Stimulated activated CD8-positive, alpha-beta memory T cell treated with anti-CD3 and anti-CD28 coated beads, Interleukin-12 subunit alpha, Interleukin-12 subunit beta, amount 100 ng/mL, for 1 hour (primary cell): ENCODE measurements around the gene MYO16.
"Not testable (repeated sequence)": the region's sequence is repeated elsewhere in the genome, so short reads cannot be mapped to it uniquely, and the experiment has no call there.

Experiments used
- DNase-seq: peaks from one replicate; pipeline ENCODE4 v3.0.0-alpha.2; 2020; ENCODE audit warnings: low read depth

The MYO16 gene

DNA sequence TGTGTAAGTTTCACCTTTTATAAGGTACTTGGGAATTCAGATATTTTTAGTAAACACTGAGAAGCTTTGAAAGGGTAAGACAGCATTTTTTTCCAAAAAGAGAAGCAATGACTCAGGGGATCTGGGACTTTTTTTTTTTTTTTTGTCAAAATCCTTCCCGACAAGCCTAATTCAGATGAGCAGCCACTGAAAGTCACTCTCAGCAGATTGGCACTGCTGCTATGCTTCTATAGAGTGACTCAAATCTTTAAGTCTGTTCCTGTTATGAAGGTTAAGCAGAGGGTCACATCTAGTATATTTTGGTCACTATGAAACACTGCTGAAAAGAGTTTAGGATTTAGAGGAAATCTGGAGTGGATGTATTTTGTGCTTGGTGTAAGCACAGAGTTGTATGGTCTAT lies 571.1 kb downstream of the MYO16 start:
- DNase-seq: no peak

DNA sequence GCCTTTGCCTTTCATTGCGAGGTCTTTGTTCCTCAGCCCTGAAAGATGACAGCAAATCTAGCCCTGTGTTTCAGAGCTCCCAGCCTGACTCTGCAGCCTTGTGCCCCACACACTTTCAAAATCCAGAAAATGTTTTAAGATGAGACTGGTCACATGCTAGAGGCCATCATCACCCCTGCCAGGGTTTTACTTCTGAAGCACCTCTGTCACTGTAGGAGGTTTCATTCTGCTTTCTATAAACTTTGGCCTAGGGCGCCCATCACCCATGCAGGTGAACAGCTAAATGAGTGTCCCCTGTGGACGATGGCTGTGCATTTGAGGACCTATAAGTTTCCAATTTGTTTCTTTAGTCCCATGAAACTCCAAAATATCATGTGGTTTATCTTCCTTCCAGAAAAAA lies 574.2 kb downstream of the MYO16 start:
- DNase-seq: no peak

DNA sequence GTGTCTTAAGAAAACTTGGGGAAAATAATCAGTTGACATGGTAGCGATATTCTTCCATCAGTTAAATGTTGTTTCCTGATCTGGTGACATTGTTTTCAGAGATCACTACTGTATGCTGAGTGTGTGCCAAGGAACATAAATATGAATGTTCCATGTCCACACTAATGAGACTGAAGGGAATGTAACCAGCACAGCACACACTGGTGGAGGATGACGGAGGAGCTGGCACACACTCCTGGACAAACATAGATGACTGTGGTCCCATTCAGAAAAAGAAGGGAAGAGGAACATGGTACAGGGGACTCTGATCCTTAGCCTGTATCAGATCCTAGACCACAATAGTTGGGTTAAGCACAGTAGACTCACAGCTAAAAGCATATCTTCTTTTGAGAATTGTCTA lies 574.8 kb downstream of the MYO16 start:
- no peak for DNase-seq

DNA sequence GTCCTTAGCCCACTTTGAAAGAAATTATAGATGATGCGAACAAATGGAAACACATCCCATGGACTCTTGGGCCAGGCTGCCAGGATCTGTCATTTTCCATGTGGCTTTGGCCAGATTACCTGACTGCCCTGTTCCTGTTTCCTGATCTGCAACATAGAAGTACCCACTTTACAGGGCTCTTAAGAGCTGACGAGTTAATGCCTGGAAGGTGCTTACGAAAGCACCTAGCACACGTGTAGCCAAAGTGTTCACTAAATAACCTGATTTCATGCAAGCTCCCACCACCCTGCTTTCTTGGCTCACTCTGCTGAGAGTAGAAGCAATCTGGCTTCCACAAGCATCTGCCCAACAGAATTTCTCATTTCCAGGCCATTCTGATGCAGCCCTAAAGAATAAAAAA lies 575.2 kb downstream of the MYO16 start:
- DNase-seq: no peak

DNA sequence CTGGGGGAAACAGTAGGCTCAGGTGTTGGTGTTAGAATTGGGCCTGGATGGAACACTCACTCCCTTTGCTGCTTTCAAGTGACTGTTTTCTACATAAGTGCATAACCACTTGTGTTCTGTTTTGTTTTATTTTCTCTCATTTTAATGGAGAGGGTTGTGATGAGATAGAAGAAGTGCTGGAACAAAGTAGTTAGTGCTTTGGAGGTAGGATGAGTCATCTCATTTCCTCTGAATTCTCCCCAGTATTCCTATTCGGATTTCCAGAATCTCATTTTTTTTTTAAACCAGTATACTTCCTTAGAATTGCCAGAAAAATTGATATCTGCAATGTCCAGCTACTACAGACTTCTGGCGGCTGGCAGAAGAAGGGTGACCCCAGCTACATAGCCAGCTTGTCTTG lies 575.9 kb downstream of the MYO16 start:
- no peak for DNase-seq

DNA sequence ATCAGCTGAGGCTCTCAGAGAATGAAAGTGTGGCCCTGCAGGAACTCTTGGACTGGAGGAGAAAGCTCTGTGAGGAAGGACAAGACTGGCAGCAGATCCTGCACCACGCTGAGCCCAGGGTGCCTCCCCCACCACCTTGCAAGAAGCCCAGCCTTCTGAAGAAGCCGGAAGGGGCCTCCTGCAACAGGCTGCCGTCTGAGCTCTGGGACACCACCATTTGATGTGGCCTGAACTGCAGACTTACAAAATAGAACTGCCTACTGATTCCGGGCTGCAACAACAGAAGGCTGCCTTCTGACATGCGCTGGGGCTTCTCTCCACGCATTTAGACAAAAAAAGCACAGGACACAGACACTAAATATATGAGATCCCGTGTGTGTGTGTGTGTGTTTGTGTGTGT lies 577.2 kb downstream of the MYO16 start:
- no peak for DNase-seq

DNA sequence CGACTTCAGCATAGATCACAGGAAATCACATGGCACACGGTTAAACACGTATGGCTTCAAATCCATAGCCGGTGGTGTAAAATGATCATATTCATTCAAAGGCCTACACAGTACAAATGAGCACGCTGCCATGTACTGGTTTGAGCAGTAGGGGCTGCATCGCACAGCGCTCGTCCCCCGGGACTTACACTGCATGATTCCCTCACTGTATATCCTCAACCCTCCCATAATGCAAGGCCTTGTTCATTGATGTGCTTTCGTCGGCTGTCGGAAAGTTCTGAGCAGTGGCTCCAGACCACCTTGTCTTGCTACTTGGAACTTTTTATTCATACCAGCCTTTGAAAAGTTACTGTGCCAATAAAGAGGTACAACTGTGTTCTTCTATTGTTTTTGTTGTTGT lies 578.2 kb downstream of the MYO16 start:
- DNase-seq: no peak

DNA sequence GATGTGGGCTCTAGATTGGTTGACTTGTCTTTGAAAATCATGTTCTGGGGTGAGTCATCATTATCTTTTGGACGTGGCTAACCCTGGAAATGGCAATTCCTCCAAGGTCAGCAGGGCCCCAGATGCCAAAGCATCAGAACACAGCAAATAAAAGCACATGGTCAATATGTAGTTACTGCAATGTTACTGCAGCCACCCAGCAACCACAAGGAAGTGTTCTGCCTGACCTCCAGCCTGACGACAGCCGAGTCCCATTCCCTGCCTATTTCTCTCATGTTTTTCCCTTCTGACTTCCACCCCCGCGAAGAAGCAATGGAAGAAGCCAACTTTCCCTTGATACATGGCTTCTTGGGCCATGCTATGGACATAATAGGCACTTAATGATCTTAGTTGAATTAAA lies 579.1 kb downstream of the MYO16 start:
- no peak for DNase-seq

DNA sequence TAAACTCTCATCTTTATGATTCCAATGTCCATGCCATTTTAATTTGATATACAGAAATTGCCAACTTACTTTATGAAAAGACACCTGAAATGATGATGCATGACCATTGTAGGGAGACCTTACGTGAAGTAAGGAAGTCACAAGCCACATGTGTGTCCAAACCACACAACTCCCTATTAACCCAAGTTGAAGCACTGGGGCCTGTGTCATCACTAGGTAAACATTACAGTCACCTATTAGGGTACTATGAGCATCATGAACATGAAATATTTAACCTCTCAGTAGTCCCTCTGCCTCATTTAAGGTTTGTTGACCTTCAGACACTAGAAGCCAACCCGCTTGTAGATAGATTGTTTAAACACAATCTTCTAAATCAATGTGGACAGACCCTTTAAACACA lies 580.1 kb downstream of the MYO16 start:
- DNase-seq: no peak

DNA sequence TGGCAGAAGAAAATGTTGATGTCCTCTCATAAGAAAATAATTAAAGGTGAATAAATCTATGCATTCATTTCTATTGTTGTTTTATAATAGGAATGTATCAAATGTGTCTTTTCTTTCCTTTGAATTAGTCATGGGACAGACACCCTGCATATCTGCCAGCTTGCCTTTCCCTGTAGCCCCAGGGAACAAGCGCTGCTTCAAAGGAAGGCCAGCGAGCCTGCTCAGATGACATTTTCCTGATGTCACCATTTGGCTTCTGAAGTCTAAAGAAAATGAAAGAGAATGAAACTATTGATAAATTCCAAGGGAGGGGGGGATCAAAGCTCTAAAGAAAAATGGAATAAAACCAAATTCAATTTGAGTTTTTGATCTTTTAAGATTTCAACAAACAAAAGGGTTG lies 582.2 kb downstream of the MYO16 start:
- no peak for DNase-seq

DNA sequence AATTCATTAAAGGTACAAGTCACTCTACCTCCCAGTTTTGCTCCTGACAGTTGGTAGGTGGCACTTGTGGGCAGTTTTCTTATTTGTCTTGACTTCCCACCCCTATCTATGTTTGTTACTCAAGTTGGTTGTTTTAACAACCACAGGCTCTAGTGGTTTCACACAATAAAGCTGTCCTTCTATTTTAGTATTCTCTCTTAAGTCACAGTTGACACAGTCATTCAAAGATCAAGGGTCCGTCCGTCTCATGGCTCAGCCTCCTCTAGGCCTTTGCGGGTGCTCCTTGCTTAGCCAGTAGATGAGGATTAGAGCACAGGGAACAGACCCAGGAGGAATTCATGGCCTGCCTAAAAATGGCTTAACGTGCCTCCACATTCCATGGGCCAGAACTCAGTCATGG lies 583.2 kb downstream of the MYO16 start:
- no peak for DNase-seq

DNA sequence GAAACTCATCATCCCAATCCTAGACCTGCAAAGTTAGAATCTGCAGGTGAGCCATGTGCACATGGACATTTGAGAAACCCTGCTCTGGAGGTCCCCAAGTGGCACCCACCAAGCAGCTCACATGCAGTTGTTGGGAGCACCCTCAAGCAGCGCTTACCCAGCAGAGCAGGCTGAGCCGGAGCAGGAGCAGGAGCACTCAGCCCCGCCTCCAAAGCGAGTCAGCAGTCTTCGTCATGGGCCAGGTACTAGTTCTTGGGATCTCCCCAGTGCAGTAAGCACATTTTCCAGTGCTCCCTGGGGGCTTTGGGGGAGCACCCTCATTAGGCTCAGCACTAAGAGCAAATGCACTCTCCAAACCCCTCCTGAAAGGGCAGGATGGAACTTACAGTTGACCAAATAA lies 584.3 kb downstream of the MYO16 start:
- no peak for DNase-seq

DNA sequence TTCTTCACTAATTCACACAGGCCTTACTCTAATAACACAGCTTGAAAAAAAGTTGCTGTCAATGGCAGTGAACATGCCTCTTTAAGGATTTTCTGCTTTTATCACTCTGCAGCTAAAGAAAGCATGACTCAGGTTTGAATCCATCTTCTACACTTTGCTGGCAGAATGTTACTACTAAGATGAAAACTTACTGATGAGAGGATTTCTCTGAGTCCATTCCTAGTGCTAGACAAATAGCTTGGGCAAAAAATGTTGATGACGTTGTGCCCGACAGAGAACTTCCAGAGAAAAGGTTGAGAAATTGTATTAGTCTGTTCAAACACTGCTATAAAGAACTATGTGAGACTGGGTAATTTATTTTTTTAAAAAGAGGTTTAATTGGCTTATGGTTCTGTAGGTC lies 585.0 kb downstream of the MYO16 start:
- DNase-seq: no peak

DNA sequence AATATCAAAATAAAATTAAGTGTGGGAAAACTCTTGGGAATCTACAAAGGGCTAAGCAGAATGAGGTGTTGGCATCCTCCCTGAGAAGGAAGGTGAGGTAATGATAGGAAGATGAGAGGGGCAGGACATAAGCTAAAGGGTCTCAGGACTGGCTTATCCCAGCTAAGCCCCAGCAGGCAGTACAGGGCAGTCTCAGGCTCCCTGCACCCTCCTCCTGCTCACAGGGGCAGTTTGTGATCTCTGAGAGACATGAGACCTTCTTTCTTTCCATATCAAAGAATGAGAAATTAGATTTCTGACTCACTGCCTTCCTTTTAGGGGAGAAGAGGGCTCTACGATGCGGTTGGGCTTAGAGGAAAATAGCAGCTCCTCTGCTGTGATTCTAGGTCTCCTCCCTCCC lies 586.0 kb downstream of the MYO16 start:
- no peak for DNase-seq

DNA sequence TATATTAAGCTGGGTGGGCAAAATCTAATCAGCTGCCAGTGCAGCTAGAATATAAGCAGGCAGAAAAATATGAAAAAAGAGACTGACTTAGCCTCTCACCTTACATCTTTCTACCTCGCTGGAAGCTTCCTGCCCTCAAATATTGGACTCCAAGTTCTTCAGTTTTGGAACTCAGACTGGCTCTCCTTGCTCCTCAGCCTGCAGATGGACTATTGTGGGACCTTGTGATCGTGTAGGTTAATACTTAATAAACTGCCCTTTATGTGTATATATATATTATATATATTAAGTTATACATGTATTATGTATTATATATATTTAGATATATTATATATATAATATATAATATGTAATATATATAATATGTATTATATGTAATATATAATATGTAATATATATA lies 588.1 kb downstream of the MYO16 start:
- DNase-seq: not testable (repeated sequence)

DNA sequence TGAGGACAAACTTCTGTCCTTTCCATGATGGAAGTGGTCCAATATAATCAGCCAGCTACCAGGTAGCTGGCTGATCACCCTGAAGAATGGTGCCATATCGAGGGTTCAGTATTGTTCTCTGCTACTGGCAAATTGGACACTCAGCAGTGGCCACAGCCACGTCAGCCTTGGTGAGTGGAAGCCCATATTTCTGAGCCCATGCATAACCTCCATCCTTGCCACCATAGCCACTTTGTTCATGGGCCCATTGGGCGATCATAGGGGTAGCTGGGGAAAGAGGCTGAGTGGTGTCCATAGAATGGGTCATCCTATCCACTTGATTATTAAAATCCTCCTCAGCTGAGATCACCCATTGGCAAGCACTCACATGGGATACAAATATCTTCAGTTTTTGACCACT lies 591.2 kb downstream of the MYO16 start:
- no peak for DNase-seq

DNA sequence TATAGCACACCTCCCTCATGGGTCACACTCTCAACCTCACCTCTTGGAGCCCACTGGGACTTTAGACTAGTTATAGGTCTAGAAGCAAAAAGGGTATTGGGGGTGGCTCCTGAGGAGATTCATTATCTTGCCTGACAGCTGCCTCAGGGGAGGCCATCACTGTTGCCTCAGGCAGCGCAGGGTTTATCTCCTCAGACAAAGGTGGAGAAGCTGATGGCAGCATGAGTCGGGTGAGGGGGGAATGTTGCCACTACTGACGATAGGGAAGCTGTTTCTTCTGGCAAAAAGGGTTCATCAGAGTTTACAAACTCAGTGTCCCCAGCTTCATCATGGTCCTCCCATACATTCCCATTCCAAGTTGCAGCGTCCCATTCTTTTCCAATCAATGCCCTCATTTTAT lies 594.6 kb downstream of the MYO16 start:
- DNase-seq: no peak

DNA sequence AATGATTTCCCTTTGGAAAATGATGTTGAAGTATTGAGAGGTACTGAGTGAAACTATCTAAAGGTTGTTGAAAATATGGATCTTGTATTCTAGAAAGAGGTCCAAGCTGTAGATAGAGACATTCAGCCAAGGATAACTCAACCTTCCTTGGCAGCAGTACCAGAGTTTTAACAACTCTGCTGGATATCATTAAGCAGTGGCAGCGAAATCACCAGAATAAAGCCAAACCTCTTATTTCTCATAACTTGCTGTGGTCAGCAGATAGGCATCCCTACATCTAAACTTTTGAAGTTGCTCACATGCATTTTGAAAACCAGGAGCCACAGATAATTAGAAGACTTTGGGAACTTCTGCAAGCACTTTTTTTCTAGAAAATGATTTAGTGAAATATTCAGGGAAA lies 597.2 kb downstream of the MYO16 start:
- DNase-seq: no peak

DNA sequence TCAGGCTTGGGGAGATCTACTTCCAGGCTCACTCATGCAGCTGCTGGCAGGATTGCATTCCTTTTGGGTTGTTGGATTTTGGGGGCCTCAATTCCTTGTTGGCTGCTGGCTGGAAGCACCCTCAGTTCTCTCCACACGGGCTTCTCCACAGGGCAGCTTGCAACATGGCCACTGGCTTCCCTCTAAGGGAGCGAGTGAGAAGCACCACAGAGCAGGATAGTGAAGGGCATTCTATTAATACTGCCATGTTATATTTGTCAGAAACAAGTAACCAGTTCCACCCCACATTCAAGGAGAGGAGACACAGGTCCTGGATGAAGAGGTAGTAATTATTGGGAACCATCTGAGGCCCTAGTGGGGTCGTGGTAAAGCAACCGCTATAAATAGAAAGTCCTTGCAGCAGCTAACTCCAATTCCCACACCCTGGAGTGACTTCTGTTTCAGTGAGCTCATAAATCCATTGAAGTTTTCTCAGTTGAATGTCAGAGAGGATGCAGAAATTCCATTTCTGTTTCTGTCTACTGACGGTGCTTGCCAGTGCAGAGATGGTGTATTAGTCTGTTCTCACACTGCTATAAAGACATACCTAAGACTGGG lies 598.0 kb downstream of the MYO16 start:
- no peak for DNase-seq

DNA sequence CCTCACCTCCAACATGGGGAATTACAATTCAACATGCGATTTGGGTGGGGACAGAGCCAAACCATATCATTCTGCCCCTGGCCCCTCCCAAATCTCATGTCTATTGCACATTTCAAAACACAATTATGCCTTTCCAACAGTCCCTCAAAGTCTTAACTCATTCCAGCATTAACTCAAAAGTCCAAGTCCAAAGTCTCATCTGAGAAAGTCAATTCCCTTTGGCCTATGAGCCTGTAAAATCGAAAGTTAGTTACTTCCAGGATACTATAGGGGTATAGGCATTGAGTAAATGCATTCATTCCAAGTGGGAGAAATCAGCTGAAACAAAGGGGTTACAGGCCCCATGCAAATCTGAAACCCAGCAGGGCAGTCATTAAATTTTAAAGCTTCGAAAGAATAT lies 598.8 kb downstream of the MYO16 start:
- DNase-seq: no peak

DNA sequence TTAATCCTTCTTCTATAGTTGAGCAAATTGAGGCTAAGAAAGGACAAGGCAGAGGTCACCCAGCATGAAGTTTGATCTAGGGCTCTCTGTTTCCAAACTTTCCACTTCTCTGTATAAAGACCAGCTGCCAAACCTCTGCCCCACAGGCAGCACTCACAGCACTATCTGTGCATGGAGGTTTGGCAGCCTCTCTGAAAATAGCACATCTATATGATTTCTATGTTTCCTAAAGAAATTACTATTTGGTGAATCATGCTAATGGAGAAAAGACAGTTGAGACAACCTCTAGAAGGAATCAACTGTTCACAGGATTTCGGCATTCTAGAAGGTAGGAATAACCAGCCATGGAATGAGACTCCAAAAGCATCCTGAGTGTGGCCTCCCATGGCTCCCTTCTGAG lies 602.5 kb downstream of the MYO16 start:
- no peak for DNase-seq

DNA sequence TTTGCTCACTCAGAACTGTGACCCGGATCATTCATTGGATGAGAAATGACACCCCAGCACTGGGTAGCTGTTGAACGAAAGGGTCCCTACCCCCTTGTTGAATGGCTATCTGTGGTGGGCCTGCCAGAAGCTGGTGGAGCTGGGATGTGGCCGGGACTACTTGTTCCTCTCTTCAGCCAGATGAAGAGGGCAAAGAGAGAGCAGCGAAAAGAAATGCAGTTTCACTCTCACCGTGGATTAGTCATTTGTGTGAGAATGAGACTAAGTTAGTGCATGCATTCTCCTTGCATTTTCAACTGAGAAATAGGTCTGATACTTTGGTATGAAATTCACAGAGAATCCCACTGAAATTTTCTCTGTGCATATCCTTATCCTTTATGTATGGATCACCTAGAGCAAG lies 603.9 kb downstream of the MYO16 start:
- DNase-seq: no peak

DNA sequence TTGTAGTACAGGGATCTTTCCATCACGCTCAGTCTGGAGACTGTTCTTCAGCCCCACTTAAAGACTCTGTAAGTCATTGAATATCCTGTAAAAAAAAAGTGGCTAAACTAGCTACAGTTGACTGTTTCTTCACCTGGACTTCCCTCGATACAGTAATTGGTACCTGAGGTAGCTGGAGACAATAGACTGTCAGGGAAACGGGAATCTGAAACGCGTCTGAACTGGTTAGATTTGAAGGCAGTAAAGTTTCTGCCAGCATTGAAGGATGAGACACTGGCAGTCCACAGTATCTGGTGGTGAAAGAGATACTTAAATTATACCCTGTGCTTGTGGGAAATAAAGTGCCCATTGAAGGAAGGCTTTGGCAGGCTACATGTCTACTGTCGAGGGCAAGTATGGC lies 606.5 kb downstream of the MYO16 start:
- no peak for DNase-seq

DNA sequence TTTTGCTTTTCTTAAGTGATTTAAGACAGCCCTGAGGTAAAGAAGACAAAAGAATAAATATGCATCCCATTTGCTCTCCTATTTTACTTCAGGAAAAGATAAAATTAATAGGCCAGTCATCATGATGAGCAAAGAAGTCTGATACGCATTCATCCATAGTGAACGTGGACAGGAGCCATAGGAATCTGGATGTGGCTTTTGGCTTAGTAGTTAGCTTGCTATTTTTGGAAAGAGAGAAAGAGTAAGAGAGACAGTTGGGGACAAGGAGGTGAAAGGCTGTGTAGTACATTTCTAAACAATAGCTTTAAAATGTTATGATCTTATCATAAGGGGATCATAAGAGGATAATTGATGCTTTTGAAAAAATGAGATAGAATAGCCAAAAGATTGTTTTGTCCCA lies 611.7 kb downstream of the MYO16 start:
- no peak for DNase-seq

DNA sequence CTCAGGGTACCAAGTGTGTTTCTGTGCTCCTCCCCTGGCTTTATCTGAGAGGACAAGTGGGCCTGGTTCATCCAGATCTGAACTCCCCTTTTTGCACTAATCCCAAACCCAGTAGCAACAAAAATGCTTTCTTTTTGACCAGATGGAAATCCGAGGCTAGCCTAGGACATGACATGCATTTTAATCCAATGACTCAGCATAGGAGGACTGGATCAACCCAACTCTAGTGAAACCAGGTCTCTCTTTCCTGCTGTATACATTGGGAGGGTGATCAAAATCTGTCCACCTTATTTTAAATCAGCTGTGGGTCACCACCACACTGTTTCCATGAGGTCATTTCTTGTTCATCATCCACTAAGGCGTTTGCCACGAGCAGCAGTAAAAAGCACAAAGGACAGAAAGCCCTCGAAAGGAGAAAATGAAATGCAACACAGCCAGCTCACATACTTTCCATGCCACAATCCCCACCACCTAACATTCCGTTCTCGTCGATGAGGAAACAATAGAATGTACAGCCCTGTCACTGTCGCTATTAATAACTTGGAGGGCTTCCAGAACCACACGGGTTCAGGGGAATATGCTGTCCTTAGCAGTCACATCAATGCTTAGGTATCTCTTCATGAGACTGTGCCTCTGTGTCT lies 614.0 kb downstream of the MYO16 start:
- no peak for DNase-seq
